Measurements from ENCODE around the gene KRTAP2-3.
"Not testable (repeated sequence)": the region's sequence is repeated elsewhere in the genome, so short reads cannot be mapped to it uniquely, and the experiment has no call there.

Gene KRTAP2-3

DNA sequence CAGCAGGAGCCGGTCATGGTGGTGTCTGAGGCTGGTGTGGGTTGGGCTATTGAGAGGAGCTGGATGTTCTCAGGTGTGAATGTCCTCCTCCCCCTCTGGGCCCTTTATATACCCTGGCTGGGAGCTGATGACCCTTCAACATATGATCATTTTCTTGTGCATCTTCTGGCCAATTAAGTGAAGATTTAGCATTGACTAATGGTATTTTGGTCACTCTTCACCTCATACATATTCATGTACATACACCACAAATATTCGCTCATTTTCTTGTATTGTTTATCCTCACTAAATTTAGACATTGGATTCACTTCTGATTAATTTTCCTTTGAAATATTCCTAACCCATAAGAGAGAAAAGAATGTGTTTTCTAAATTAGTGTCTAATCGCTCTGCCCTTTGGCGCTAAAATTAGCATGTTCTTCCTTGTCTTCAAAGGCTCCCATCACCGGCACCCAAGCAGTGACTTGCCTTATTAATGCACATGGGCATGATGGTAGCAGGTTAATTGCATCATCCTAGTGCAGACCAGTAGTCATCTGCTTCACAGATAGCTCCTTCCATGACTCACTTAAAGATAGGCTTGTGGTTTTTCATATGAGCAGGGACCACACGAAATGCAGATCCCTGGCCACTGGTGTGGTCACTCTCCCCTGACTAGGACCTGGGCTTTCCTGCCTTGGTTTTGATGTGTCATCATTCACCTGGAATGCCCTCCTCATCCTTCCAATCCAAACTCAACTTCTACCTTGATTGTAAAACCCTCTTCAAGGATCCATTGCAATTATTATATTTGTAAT, 6.1 kb upstream of the KRTAP2-3 start, which contains the start of gene KRTAP2-4:
TSS of gene KRTAP2-4 (minus strand) at position 51 of the 796 bp plus-strand sequence. CDS start at position 17, 34 bp downstream.
- no peak for DNase-seq

- not testable (repeated sequence) for DNase-seq
These were observed 5.2 kb upstream of the KRTAP2-3 start for GRCh38 chr17:41065016-41065689.

DNA sequence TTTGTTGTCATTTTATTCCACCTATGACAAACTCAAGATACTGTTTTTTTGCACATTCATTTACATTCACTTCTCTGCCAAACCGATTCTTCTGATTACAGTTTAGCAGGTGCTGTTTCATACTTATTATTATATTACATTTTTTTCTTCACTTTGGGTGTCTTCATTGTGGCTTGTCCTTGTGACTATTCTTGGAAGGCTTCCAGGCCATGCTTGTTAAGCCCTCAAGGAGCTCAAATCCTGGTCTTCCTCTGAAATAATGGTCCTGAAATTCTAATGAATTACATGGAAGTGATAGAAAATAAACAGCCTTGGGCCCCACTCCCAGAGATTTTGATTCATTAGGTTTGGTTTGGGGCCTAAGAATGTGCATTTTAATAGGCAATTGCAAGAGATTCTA, 4.4 kb upstream of the KRTAP2-3 start:
- no peak for DNase-seq

GRCh38 chr17:41063449-41063848, 3.5 kb upstream of the KRTAP2-3 start:
- DNase-seq, result no peak

- no peak for DNase-seq
These were observed 2.0 kb upstream of the KRTAP2-3 start for GRCh38 chr17:41061964-41062363.

DNA sequence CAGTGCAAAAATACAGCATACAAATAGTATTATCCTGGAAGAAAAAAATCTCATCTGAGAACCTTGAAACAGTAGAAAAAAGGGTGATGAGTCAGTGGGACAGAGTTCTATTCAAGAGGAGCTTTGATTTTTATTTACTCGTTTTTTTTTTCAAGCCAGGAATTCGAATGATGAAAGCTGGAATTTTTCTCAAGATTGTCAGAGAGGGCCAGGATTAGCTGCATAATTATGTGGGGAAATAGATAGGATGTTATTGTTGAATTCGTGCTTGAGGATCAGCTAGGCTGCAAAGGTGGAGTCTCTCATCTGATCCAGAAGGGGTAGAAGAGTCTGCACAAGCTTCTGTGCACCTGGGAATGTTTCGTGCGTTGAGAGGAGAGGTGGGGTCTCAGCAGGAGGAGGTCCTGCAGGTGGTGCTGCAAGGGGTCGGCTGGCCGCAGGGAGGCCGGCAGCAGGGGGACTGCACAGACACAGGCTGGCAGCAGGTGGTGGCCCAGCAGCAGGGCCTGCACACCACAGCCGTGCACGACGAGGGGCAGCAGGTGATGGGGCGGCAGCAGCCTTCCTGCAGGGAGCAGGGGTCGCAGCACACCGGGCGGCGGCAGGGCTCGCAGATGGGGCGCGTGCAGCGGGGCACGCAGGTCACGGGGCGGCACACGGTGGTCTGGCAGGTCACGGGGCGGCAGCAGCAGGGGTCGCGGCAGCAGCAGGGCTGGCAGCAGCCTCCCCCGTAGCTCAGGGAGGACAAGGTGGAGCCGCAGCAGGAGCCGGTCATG, 450 bp downstream of the KRTAP2-3 start:
- not testable (repeated sequence) for DNase-seq

- no peak for DNase-seq
These were observed 1.2 kb downstream of the KRTAP2-3 start for GRCh38 chr17:41058741-41059140.

DNA sequence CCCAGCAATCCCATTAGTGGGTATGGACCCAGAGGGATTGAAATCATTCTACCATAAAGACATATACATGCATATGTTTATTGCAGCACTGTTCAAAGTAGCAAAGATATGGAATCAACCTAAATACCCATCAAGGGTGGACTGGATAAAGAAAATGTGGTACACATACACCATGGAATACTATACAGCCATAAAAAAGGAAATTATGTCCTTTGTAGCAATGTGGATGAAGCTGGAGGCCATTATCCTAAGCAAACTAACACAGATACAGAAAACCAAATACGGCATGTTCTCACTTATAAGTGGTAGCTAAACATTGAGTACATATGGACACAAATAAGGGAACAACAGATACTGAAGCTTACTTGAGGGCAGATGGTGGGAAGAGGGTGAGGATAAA, 2.4 kb downstream of the KRTAP2-3 start:
- DNase-seq, result no peak

GRCh38 chr17:41055130-41055529, 4.8 kb downstream of the KRTAP2-3 start, which contains the start of gene KRTAP2-2:
TSS of gene KRTAP2-2 (minus strand) at chr17:41055230. CDS start at chr17:41055211, 19 bp downstream.
- DNase-seq, result not testable (repeated sequence)

GRCh38 chr17:41054556-41054955, 5.4 kb downstream of the KRTAP2-3 start:
- DNase-seq, result not testable (repeated sequence)

- DNase-seq, result no peak
These were observed 5.9 kb downstream of the KRTAP2-3 start for GRCh38 chr17:41054025-41054424.

GRCh38 chr17:41052566-41052965, 7.3 kb downstream of the KRTAP2-3 start:
- no peak for DNase-seq

DNA sequence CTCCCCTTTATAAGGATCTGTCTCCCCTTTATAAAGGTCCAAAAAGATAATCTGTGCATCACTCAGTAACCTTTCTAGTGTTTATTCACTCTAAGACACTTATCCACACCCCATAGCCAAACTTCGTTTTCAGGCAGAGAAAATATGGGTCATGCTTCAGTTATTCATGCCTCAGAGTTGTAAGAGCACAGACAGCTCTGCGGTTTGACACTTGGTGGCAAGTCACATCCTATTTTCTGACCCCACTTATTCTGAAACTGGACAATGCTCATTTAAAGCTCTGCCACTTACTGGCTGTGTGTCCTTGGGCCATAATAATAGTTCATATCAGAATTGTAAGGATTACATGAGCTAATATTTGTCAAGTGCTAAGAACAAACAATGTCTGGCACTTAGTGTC, 10.8 kb downstream of the KRTAP2-3 start:
- DNase-seq, result no peak

GRCh38 chr17:41048441-41048840, 11.5 kb downstream of the KRTAP2-3 start:
- no peak for DNase-seq

DNA sequence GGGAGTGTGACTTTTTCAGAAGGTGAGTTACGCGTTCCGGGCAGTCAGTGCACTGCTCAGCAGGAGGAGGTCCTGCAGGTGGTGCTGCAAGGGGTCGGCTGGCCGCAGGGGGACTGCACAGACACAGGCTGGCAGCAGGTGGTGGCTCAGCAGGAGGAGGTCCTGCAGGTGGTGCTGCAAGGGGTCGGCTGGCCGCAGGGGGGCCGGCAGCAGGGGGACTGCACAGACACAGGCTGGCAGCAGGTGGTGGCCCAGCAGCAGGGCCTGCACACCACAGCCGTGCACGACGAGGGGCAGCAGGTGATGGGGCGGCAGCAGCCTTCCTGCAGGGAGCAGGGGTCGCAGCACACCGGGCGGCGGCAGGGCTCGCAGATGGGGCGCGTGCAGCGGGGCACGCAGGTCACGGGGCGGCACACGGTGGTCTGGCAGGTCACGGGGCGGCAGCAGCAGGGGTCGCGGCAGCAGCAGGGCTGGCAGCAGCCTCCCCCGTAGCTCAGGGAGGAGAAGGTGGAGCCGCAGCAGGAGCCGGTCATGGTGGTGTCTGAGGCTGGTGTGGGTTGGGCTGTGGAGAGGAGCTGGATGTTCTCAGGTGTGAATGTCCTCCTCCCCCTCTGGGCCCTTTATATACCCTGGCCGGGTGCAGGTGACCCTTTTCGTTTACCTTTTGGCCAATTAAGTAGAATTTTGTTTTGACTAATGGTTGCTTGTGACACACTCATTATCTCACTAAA, 13.0 kb downstream of the KRTAP2-3 start, which contains the start of gene KRTAP2-1:
TSS of gene KRTAP2-1 (minus strand) at position 582 of the 731 bp plus-strand sequence. CDS start at position 533, 49 bp downstream.
- not testable (repeated sequence) for DNase-seq

DNA sequence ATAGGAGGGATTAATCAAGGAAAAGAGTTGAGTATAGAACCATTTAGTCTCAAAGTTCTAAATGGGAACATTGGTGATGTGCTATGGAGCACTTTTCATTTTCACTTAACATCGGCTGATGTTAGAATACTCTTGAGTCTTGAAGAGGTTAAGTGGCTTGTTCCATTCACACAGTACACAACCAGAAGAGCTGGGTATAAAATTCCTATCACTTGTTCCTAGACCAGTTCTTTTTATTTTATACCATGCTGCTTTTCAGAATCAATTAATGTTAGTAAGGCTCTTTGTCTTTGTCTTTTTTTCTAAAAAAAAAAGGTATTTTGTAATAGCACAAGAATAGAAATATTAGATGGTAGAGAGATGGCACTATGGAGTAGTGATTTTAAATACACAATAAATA, 17.0 kb downstream of the KRTAP2-3 start:
- DNase-seq, result no peak

DNA sequence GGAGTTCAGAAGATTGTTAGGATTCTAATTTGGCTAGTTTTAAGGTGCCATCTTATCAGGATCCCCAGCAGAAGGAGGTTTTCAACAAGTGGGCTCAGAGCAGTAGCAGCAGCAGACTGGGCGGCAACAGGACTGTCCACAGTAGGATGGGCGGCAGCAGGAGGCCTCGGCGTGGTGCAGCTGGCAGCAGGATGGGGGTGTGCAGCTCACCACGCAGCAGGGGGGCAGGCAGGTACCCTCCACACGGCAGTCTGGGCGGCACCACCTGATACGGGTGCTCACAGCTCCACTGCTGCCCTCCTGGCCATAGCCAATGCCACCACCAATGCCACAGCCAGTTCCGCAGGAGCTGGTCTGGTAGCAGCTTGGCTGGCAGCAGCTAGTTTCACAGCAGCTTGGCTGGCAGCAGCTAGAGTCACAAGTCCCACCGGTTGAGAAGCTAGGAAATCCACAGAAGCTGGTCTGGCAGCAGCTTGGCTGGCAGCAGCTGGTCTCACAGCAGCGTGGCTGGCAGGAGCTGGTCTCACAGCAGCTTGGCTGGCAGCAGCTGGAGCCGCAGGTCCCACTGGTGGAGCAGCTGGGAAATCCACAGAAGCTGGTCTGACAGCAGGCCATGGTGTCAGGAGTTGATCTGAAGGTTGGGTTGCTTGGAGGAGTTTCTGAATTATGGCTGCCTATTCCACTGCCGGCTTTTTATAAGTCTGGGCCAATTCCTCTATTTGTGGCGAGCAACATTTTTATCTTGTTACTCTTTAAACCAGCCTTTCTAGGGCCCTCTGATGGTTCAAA, 18.9 kb downstream of the KRTAP2-3 start, which contains the start of gene KRTAP1-1:
TSS of gene KRTAP1-1 (minus strand) at position 668 of the 789 bp plus-strand sequence. CDS start at position 615, 53 bp downstream.
- not testable (repeated sequence) for DNase-seq

GRCh38 chr17:41037853-41038350, 22.0 kb downstream of the KRTAP2-3 start:
- DNase-seq, result no peak

DNA sequence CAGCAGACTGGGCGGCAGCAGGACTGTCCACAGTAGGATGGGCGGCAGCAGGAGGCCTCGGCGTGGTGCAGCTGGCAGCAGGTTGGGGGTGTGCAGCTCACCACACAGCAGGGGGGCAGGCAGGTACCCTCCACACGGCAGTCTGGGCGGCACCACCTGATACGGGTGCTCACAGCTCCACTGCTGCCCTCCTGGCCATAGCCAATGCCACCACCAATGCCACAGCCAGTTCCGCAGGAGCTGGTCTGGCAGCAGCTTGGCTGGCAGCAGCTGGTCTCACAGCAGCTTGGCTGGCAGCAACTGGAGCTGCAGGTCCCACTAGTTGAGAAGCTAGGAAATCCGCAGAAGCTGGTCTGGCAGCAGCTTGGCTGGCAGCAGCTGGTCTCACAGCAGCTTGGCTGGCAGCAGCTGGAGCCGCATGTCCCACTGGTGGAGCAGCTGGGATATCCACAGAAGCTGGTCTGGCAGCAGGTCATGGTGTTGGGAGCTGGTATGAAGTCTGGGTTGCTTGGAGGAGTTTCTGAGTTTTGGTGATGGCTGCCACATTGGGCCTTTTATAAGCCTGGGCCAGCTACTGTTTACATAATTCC, 25.5 kb downstream of the KRTAP2-3 start, which contains the start of gene KRTAP1-3:
TSS of gene KRTAP1-3 (minus strand) at position 529 of the 590 bp plus-strand sequence. CDS start at position 476, 53 bp downstream.
- not testable (repeated sequence) for DNase-seq

DNA sequence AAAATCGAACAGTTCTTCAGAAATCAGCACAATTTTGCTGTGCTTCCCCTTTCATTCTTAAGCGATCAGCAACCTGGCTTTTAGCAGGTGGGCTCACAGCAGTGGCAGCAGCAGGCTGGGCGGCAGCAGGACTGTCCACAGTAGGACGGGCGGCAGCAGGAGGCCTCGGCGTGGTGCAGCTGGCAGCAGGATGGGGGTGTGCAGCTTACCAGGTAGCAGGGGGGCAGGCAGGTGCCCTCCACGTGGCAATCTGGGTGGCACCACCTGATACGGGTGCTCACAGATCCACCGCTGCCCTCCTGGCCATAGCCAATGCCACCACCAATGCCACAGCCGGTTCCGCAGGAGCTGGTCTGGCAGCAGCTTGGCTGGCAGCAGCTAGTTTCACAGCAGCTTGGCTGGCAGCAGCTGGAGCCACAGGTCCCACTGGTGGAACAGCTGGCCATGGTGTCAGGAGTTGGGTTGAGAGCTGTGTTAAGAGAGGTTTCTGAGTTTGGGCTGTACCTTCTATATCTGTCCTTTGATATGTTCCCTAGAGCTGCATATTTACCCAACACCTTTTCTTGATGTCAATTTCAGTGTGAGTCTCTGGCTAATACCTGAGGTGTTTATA, 30.2 kb downstream of the KRTAP2-3 start, which contains the start of gene KRTAP1-4:
TSS of gene KRTAP1-4 (minus strand) at position 563 of the 613 bp plus-strand sequence. CDS start at position 446, 117 bp downstream.
- no peak for DNase-seq
